Upper lobe of left lung (tissue), 4 donors: Measurements from ENCODE around the gene PKNOX1.

Experiments used
- CTCF ChIP-seq, 6 experiments: fragments of 450-650 bp in 4 of 6; fragments of 200-600 bp in 2 of 6; sonication (generic) in 2 of 6; IDR thresholded peaks; one replicate each; pipeline ENCODE4 v1.5.1; 2016 to 2019; ENCODE audit warnings: antibody characterized with exemption in 6 of 6
- EP300 ChIP-seq, 4 donors: sonication (generic); formaldehyde crosslinking; IDR thresholded peaks; one replicate each; pipeline ENCODE4 v1.5.1; 2017; ENCODE audit warnings: antibody characterized with exemption in 4 of 4, control low read depth in 2 of 4
- POLR2A ChIP-seq, 4 donors: fragments of 450-650 bp; IDR thresholded peaks; one replicate each; pipeline ENCODE4 v1.5.1; 2016 to 2017; ENCODE audit warnings: antibody characterized with exemption in 4 of 4, mild to moderate bottlenecking in 2 of 4
- POLR2AphosphoS5 ChIP-seq, 2 donors: sonication (generic); formaldehyde crosslinking; IDR thresholded peaks; one replicate each; pipeline ENCODE4 v1.5.1; 2017; ENCODE audit warnings: antibody characterized with exemption in 2 of 2

GRCh38 chr21:43020771-43021170 lies 46.4 kb downstream of the PKNOX1 start:
- TF ChIP-seq CTCF (IDR thresholded peaks at IDR 0.05) (no peak), POLR2A (IDR thresholded peaks at IDR 0.05) (no peak), POLR2AphosphoS5 (IDR thresholded peaks at IDR 0.05) (no peak), EP300 (IDR thresholded peaks at IDR 0.05) (no peak)
